BLaER1 (cell line): Measurements from ENCODE around the gene TOB1.

ENCODE experiments used
- H3K27ac ChIP-seq: shearing (Covaris generic); formaldehyde crosslinking; 2 replicates; pipeline ENCODE4 v1.8.1; 2022
- H3K27me3 ChIP-seq: shearing (Covaris generic); formaldehyde crosslinking; 2 replicates; pipeline ENCODE4 v1.8.1; 2022
- H3K36me3 ChIP-seq: shearing (Covaris generic); formaldehyde crosslinking; 2 replicates; pipeline ENCODE4 v1.8.1; 2022
- H3K4me1 ChIP-seq: shearing (Covaris generic); formaldehyde crosslinking; 2 replicates; pipeline ENCODE4 v1.8.1; 2022
- H3K4me2 ChIP-seq: shearing (Covaris generic); formaldehyde crosslinking; 2 replicates; pipeline ENCODE4 v1.8.1; 2022
- H3K4me3 ChIP-seq: shearing (Covaris generic); formaldehyde crosslinking; 2 replicates; pipeline ENCODE4 v1.8.1; 2022
- H3K9ac ChIP-seq: shearing (Covaris generic); formaldehyde crosslinking; 2 replicates; pipeline ENCODE4 v1.8.1; 2022
- H3K9me3 ChIP-seq: shearing (Covaris generic); formaldehyde crosslinking; 2 replicates; pipeline ENCODE4 v1.8.1; 2022
- H4K20me1 ChIP-seq: shearing (Covaris generic); formaldehyde crosslinking; 2 replicates; pipeline ENCODE4 v1.8.1; 2022
- Cebpa-rat ChIP-seq: shearing (Covaris generic); IDR thresholded peaks from 2 replicates; pipeline ENCODE4 v1.8.1; 2022

TOB1 gene

GRCh38 chr17:50828508-50829170, 37.5 kb downstream of the TOB1 start:
- no peak overlapping the region for H3K27ac ChIP-seq
- no peaks in the 10 kb centered on the region for H3K9me3 ChIP-seq
- TF ChIP-seq Cebpa-rat: no peak
- H3K4me3 ChIP-seq: no peak overlapping the region
- H3K27me3 ChIP-seq: peaks cover 20% of the 10 kb centered on the region
- H4K20me1 ChIP-seq: no peaks in the 10 kb centered on the region
- H3K4me1 ChIP-seq: no peaks in the 10 kb centered on the region
- H3K9ac ChIP-seq: no peak overlapping the region
- H3K4me2 ChIP-seq: no peak overlapping the region
- H3K36me3 ChIP-seq: no peaks in the 10 kb centered on the region

DNA sequence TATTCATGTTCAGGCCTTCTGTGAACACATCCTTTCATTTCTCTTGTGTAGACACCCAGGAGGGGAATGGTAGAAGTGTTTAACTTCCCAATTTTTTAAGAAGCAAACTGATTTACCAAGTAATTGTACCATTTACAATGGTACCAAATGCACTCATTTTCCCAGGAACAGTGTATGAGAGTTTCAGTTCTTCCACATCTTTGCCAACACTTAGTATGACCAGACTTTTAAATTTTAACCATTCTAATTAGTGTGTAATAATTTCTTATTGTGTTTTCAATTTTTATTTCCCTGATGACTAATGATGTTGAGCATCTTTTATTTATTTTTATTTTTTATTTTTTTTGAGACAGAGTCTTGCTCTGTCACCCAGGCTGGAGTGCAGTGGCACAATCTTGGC, 41.0 kb downstream of the TOB1 start:
- no peak overlapping the region for H3K9ac ChIP-seq
- H3K36me3 ChIP-seq: no peaks in the 10 kb centered on the region
- no peaks in the 10 kb centered on the region for H3K9me3 ChIP-seq
- H3K27ac ChIP-seq: no peak overlapping the region
- H3K4me2 ChIP-seq: no peak overlapping the region
- H3K27me3 ChIP-seq: peaks cover 17% of the 10 kb centered on the region
- no peaks in the 10 kb centered on the region for H3K4me1 ChIP-seq
- no peak overlapping the region for H3K4me3 ChIP-seq
- no peak for TF ChIP-seq Cebpa-rat
- H4K20me1 ChIP-seq: no peaks in the 10 kb centered on the region

DNA sequence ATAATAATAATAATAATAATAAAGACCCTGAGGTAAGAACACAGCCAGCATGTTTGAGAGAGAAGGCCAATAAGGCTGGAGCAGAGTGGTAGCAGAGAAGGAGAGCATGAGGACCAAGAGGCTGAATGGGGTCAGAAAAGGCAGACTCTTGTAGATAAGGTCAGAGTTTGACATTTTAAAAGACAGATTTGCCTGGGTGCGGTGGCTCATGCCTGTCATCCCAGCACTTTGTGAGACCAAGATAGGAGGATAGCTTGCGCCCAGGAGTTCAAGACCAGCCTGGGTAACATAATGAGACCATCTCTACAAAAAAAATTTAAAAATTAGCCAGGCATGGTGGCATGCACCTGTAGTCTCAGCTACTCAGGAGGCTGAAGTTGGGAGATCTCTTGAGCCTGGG, 41.7 kb downstream of the TOB1 start:
- peaks cover 9% of the 10 kb centered on the region for H3K27me3 ChIP-seq
- H3K9me3 ChIP-seq: no peaks in the 10 kb centered on the region
- no peaks in the 10 kb centered on the region for H3K36me3 ChIP-seq
- H3K4me1 ChIP-seq: no peaks in the 10 kb centered on the region
- H3K9ac ChIP-seq: no peak overlapping the region
- H3K4me2 ChIP-seq: no peak overlapping the region
- H3K4me3 ChIP-seq: no peak overlapping the region
- no peak for TF ChIP-seq Cebpa-rat
- no peaks in the 10 kb centered on the region for H4K20me1 ChIP-seq
- H3K27ac ChIP-seq: no peak overlapping the region

DNA sequence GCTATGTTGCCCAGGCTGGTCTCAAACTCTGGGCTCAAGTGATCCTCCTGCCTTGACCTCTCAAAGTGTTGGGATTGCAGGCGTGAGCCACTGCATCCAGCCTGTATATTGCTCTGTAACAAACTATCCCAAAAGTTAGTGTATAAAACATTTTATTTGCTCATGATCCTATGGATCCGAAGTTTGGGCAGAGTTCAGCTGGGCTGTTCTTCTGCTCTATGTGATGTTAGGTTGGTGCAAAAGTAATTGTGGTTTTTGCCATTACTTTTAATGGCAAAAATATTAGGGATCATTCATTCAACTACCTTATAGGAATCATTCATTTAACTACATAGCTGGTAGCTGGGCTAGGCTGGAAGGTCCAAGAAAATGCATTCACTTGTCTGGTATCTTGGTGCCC, 43.6 kb downstream of the TOB1 start:
- Histone ChIP-seq H3K4me3 (no peak overlapping the region), H3K27me3 (no peaks in the 10 kb centered on the region), H3K9ac (no peak overlapping the region), H3K36me3 (no peaks in the 10 kb centered on the region), H3K9me3 (no peaks in the 10 kb centered on the region), H3K4me1 (peaks cover 7% of the 10 kb centered on the region; the same call in 1 of the 2 replicates), H3K4me2 (no peak overlapping the region), H4K20me1 (no peaks in the 10 kb centered on the region), H3K27ac (no peak overlapping the region)
- TF ChIP-seq Cebpa-rat: no peak

DNA sequence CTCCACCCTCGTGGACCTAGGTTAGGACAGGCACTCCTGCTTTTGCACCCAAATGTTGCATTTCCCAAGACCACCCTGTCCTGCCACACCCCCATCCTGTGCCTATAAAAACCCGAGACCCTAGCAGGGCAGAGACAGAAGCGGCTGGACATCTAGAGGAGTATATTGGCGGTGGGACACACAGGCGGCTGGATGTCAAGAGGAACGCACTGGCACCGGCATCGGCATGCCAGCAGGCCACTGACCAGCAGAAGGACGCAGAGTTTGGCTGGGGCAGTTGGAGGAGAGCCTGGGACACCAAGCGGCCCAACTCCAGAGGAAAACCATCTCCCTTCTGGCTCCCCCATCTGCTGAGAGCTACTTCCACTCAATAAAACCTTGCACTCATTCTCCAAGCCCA, 45.5 kb downstream of the TOB1 start:
- Histone ChIP-seq H3K9me3 (no peaks in the 10 kb centered on the region), H3K4me3 (no peak overlapping the region), H4K20me1 (no peaks in the 10 kb centered on the region), H3K4me2 (no peak overlapping the region), H3K9ac (no peak overlapping the region), H3K27me3 (no peaks in the 10 kb centered on the region), H3K27ac (no peak overlapping the region), H3K36me3 (no peaks in the 10 kb centered on the region), H3K4me1 (peaks cover 7% of the 10 kb centered on the region; the same call in 1 of the 2 replicates)
- TF ChIP-seq Cebpa-rat: no peak

- no peak for TF ChIP-seq Cebpa-rat
- Histone ChIP-seq H3K36me3 (no peaks in the 10 kb centered on the region), H3K27me3 (no peaks in the 10 kb centered on the region), H3K9ac (no peak overlapping the region), H3K27ac (no peak overlapping the region), H3K4me1 (peaks cover 7% of the 10 kb centered on the region; the same call in 1 of the 2 replicates), H3K4me3 (no peak overlapping the region), H3K9me3 (no peaks in the 10 kb centered on the region), H4K20me1 (no peaks in the 10 kb centered on the region), H3K4me2 (no peak overlapping the region)
Measured at GRCh38 chr17:50818921-50819657, 47.1 kb downstream of the TOB1 start.

GRCh38 chr17:50818261-50818660, 47.9 kb downstream of the TOB1 start:
- Histone ChIP-seq H3K4me1 (peaks cover 7% of the 10 kb centered on the region; the same call in 1 of the 2 replicates), H3K9me3 (no peaks in the 10 kb centered on the region), H3K27me3 (no peaks in the 10 kb centered on the region), H3K4me2 (0 out of 2 replicates have a peak overlapping the region, but pooled peaks have one; percentile 11), H4K20me1 (no peaks in the 10 kb centered on the region), H3K36me3 (no peaks in the 10 kb centered on the region), H3K4me3 (no peak overlapping the region), H3K27ac (no peak overlapping the region), H3K9ac (no peak overlapping the region)
- TF ChIP-seq Cebpa-rat: no peak

GRCh38 chr17:50817838-50818237, 48.3 kb downstream of the TOB1 start:
- H3K27me3 ChIP-seq: no peaks in the 10 kb centered on the region
- no peak for TF ChIP-seq Cebpa-rat
- peaks cover 7% of the 10 kb centered on the region; the same call in 1 of the 2 replicates for H3K4me1 ChIP-seq
- 0 out of 2 replicates have a peak overlapping the region, but pooled peaks have one; percentile 11 for H3K4me2 ChIP-seq
- no peak overlapping the region for H3K9ac ChIP-seq
- no peak overlapping the region for H3K27ac ChIP-seq
- H3K9me3 ChIP-seq: no peaks in the 10 kb centered on the region
- H3K36me3 ChIP-seq: no peaks in the 10 kb centered on the region
- no peak overlapping the region for H3K4me3 ChIP-seq
- H4K20me1 ChIP-seq: no peaks in the 10 kb centered on the region

DNA sequence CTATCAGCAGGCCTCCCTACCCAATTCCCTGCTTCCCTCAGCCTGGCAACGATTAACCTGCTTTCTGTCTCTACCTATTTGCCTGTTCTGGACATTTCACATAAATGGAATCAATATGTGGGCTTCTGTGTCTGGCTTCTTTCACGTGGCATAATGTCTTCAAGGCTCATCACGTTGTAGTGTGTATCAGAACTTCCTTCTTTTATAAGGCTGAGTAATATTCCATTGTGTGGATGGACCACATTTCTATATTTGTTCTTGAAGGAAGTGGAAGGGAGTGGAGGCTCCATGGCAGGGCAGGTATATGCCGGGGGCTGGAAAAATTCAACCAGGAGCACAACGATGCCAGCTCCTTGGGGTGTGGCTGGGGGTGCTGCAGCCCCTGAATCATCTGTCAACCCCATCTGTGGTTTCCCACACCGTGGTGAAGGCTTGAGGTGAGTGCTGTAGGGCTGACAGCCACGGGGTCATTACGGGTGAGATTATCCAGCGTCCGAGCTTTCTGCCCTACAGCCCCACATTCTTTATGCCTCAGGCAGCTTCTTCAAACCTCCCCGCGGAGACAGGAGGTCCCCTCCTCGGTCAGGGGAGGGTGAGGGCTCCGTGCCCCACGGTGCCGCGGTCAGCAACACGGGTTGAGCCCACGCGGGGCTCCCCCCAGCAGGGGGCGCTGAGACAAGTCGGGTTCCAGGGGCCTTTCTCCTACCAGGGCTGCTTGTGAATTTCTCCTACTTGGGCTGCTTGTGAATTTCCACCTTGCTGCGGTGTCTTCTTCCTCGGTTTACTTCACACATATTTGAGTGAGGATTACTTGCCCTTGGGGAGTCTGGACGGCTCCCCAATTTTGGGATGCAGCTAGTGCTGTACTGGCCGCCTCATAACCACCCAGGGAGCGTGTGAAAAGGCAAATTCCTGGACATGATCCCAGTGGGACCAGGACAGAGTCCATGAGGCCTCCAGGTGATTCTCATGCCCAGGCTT, 49.1 kb downstream of the TOB1 start:
- no peak for TF ChIP-seq Cebpa-rat
- Histone ChIP-seq H3K4me2 (no peak overlapping the region), H3K9me3 (no peaks in the 10 kb centered on the region), H3K27me3 (no peaks in the 10 kb centered on the region), H3K4me3 (no peak overlapping the region), H4K20me1 (no peaks in the 10 kb centered on the region), H3K27ac (no peak overlapping the region), H3K4me1 (peaks cover 7% of the 10 kb centered on the region; the same call in 1 of the 2 replicates), H3K36me3 (no peaks in the 10 kb centered on the region), H3K9ac (no peak overlapping the region)
